HCT116 (cell line): Measurements from ENCODE around the gene GNG7. TPM values are rescaled to one million over a fixed set of nuclear protein-coding genes. Genes with fewer than 3 reads are reported as not detected.

Experiments used
- ATAC-seq: fragments of 200-7000 bp; cut with Tn5 transposase; 2 replicates; pipeline ENCODE4 v1.9.1; 2020; ENCODE audit warnings: mild to moderate bottlenecking, moderate library complexity
- BruUV-seq: library from RNA; stranded (reverse); fragments of 400-500 nt; replicated peaks from 2 replicates; lab custom pipeline; 2021; lab: Mats Ljungman, UMichigan
- CTCF ChIA-PET: fragments of 300-600 bp; sonication (Branson Sonifier 250); formaldehyde crosslinking; loops from one replicate; lab custom pipeline; 2021; ENCODE audit warnings: antibody characterized with exemption; lab: Charles Lee
- POLR2A ChIA-PET: fragments of 300-600, 350-600 bp; sonication (Branson Sonifier 250); formaldehyde crosslinking; loops from one replicate; lab custom pipeline; 2021; ENCODE audit warnings: antibody characterized with exemption; lab: Charles Lee
- RAD21 ChIA-PET, 2 experiments: fragments of 300-600 bp; sonication (Branson Sonifier 250); formaldehyde crosslinking; loops; one replicate each; lab custom pipeline; 2023; ENCODE audit warnings: low total read pairs in 2 of 2; ENCODE audit not compliant: uncharacterized antibody in 2 of 2, unreplicated experiment in 2 of 2, low non-redundant PET in 1 of 2; lab: Charles Lee
- DNase-seq: peaks from one replicate; pipeline ENCODE4 v3.0.0-alpha.2; 2010; ENCODE audit warnings: low read depth, low spot score
- H2AFZ ChIP-seq: fragments of 200-600 bp; shearing (Covaris generic), sonication (generic); 2 replicates; pipeline ENCODE4 v1.6.1; 2017; ENCODE audit warnings: low read depth, mixed run types, mixed read lengths, antibody characterized with exemption, low read length; ENCODE audit not compliant: poor library complexity, severe bottlenecking
- H3K27ac ChIP-seq: 2 replicates; pipeline ENCODE4 v1.5.1; 2012; ENCODE audit warnings: low read depth, low read length
- H3K27me3 ChIP-seq: fragments of 200-600 bp; sonication (generic); 2 replicates; pipeline ENCODE4 v1.6.1; 2016; ENCODE audit warnings: mixed run types, low read length, mixed read lengths; ENCODE audit not compliant: insufficient read depth
- H3K36me3 ChIP-seq, 2 experiments: fragments of 200-500 bp in 1 of 2; fragments of 200-600 bp in 1 of 2; sonication (Bioruptor generic) in 1 of 2; sonication (generic) in 1 of 2; 2 replicates each; pipeline versions ENCODE4 v1.5.1 to v1.6.1; 2014 to 2016; ENCODE audit warnings: low read length in 2 of 2, inconsistent platforms in 1 of 2, mixed read lengths in 1 of 2, mixed run types in 1 of 2; ENCODE audit not compliant: insufficient read depth in 2 of 2, control insufficient read depth in 1 of 2
- H3K4me1 ChIP-seq, 2 experiments: fragments of 200-600 bp in 1 of 2; sonication (generic) in 1 of 2; 2 replicates each; pipeline versions ENCODE4 v1.5.1 to v1.6.1; 2012 to 2017; ENCODE audit warnings: low read length in 2 of 2, inconsistent platforms in 1 of 2, mild to moderate bottlenecking in 1 of 2, mixed read lengths in 1 of 2, mixed run types in 1 of 2, moderate library complexity in 1 of 2; ENCODE audit not compliant: insufficient read depth in 2 of 2, control insufficient read depth in 1 of 2
- H3K4me2 ChIP-seq: fragments of 200-600 bp; sonication (generic); 2 replicates; pipeline ENCODE4 v1.6.1; 2017; ENCODE audit warnings: mixed run types, low read length, mixed read lengths
- H3K4me3 ChIP-seq, 2 experiments: fragments of 200-600 bp in 1 of 2; sonication (generic) in 1 of 2; replicated peaks in 1 of 2; 2 replicates each; pipeline ENCODE4 v1.5.1; 2011 to 2016; ENCODE audit warnings: low read length in 2 of 2, control low read depth in 1 of 2, low read depth in 1 of 2, mild to moderate bottlenecking in 1 of 2, mixed read lengths in 1 of 2, mixed run types in 1 of 2
- H3K79me2 ChIP-seq: fragments of 200-600 bp; sonication (generic); 2 replicates; pipeline ENCODE4 v1.6.1; 2017; ENCODE audit warnings: mild to moderate bottlenecking, mixed run types, low read length, moderate library complexity, mixed read lengths; ENCODE audit not compliant: insufficient read depth
- H3K9ac ChIP-seq: fragments of 200-600 bp; sonication (generic); 2 replicates; pipeline ENCODE4 v1.6.1; 2016; ENCODE audit warnings: low read length, mixed read lengths
- H3K9me2 ChIP-seq: fragments of 200-600 bp; sonication (generic), shearing (Covaris generic); 2 replicates; pipeline ENCODE4 v1.6.1; 2017; ENCODE audit warnings: mixed run types, mild to moderate bottlenecking, moderate library complexity; ENCODE audit not compliant: insufficient read depth
- H3K9me3 ChIP-seq, 2 experiments: fragments of 200-500 bp in 1 of 2; fragments of 200-600 bp in 1 of 2; sonication (Bioruptor generic) in 1 of 2; sonication (generic) in 1 of 2; 2 replicates each; pipeline ENCODE4 v1.6.1; 2014 to 2017; ENCODE audit warnings: low read length in 2 of 2, mixed read lengths in 2 of 2, inconsistent platforms in 1 of 2, low read depth in 1 of 2, mild to moderate bottlenecking in 1 of 2, mixed run types in 1 of 2, moderate library complexity in 1 of 2; ENCODE audit not compliant: control insufficient read depth in 1 of 2, insufficient read depth in 1 of 2
- H4K20me1 ChIP-seq: fragments of 200-600 bp; sonication (generic), shearing (Covaris generic); 2 replicates; pipeline ENCODE4 v1.6.1; 2017; ENCODE audit warnings: mixed run types, mild to moderate bottlenecking, moderate library complexity; ENCODE audit not compliant: insufficient read depth
- CBX3 ChIP-seq: IDR thresholded peaks from 2 replicates; pipeline ENCODE4 v1.6.1; 2012; ENCODE audit warnings: low read depth
- CEBPB ChIP-seq: IDR thresholded peaks from 2 replicates; pipeline ENCODE4 v1.6.1; 2012; ENCODE audit warnings: low read depth
- EZH2phosphoT487 ChIP-seq: fragments of 200-600 bp; IDR thresholded peaks from 2 replicates; pipeline ENCODE4 v1.6.1; 2018; ENCODE audit warnings: antibody characterized with exemption, borderline replicate concordance
- FOSL1 ChIP-seq: IDR thresholded peaks from 2 replicates; pipeline ENCODE4 v1.6.1; 2012; ENCODE audit warnings: low read depth
- JUND ChIP-seq: IDR thresholded peaks from 2 replicates; pipeline ENCODE4 v1.6.1; 2012
- RAD21 ChIP-seq: IDR thresholded peaks from 2 replicates; pipeline ENCODE4 v1.6.1; 2012; ENCODE audit warnings: low read depth, mild to moderate bottlenecking
- TCF7L2 ChIP-seq: IDR thresholded peaks from 2 replicates; pipeline ENCODE4 v1.7.0; 2011; ENCODE audit warnings: borderline replicate concordance, inconsistent platforms; ENCODE audit not compliant: insufficient read depth, insufficient read length; ENCODE audit errors: extremely low read depth
- YY1 ChIP-seq: IDR thresholded peaks from 2 replicates; pipeline ENCODE4 v1.6.1; 2011; ENCODE audit warnings: low read length, low read depth, moderate library complexity, mild to moderate bottlenecking; ENCODE audit not compliant: insufficient replicate concordance; ENCODE audit errors: extremely low read depth
- ZBTB33 ChIP-seq: IDR thresholded peaks from 2 replicates; pipeline ENCODE4 v1.6.1; 2011; ENCODE audit warnings: mild to moderate bottlenecking, low read length, moderate library complexity; ENCODE audit not compliant: insufficient replicate concordance; ENCODE audit errors: extremely low read depth
- ZFX ChIP-seq: fragments of 450-650 bp; IDR thresholded peaks from 2 replicates; pipeline ENCODE4 v1.6.1; 2017
- ZNF274 ChIP-seq: fragments of 200-500 bp; sonication (Bioruptor generic); IDR thresholded peaks from 2 replicates; pipeline ENCODE4 v1.6.1; 2014; ENCODE audit warnings: mild to moderate bottlenecking, low read depth, low read length, inconsistent platforms
- intact Hi-C: fragments of 100-400 bp; cut with micrococcal nuclease; formaldehyde crosslinking; loops from 2 replicates; pipeline ENCODE4 v1.10.0; 2022
- total RNA-seq: library from RNA; stranded (reverse); gene quantifications from one replicate; pipeline ENCODE4 v1.2.1, GENCODE V29; 2021; ENCODE audit not compliant: unreplicated experiment
- TF ChIP-seq, protein P1 (sequence below), 3 experiments: fragments of 200-600 bp in 1 of 3; sonication (generic) in 1 of 3; IDR thresholded peaks in 2 of 3; conservative IDR thresholded peaks in 1 of 3; 2 replicates each; pipeline ENCODE4 v1.5.1; 2012 to 2017; ENCODE audit warnings: low read depth in 2 of 3, low read length in 2 of 3, antibody characterized with exemption in 1 of 3, borderline replicate concordance in 1 of 3, control low read depth in 1 of 3, mild to moderate bottlenecking in 1 of 3, mixed read lengths in 1 of 3, mixed run types in 1 of 3, moderate library complexity in 1 of 3; ENCODE audit not compliant: insufficient read depth in 1 of 3
- TF ChIP-seq, protein P2 (sequence below): IDR thresholded peaks from 2 replicates; pipeline ENCODE4 v1.6.1; 2012

GNG7 gene
- total RNA-seq, 1 experiment from 2014 or later = 11.3 TPM

GRCh38 chr19:2561221-2561620 lies 141.3 kb downstream of the GNG7 start:
- TF ChIP-seq TCF7L2 (no peak), ZFX (no peak), CBX3 (no peak), YY1 (no peak), RAD21 (no peak), JUND (no peak), FOSL1 (no peak), ZBTB33 (no peak), ZNF274 (no peak), EZH2phosphoT487 (no peak), CEBPB (no peak)
- TF ChIP-seq, protein P1, sequence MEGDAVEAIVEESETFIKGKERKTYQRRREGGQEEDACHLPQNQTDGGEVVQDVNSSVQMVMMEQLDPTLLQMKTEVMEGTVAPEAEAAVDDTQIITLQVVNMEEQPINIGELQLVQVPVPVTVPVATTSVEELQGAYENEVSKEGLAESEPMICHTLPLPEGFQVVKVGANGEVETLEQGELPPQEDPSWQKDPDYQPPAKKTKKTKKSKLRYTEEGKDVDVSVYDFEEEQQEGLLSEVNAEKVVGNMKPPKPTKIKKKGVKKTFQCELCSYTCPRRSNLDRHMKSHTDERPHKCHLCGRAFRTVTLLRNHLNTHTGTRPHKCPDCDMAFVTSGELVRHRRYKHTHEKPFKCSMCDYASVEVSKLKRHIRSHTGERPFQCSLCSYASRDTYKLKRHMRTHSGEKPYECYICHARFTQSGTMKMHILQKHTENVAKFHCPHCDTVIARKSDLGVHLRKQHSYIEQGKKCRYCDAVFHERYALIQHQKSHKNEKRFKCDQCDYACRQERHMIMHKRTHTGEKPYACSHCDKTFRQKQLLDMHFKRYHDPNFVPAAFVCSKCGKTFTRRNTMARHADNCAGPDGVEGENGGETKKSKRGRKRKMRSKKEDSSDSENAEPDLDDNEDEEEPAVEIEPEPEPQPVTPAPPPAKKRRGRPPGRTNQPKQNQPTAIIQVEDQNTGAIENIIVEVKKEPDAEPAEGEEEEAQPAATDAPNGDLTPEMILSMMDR (IDR thresholded peaks at IDR 0.05 in 2 of 3, conservative IDR thresholded peaks at IDR 0.05 in 1 of 3; ENCODE audit: borderline replicate concordance in 1 of 3, insufficient read depth in 1 of 3, low read depth in 2 of 3, low read length in 2 of 3) = no peak
- TF ChIP-seq, protein P2, sequence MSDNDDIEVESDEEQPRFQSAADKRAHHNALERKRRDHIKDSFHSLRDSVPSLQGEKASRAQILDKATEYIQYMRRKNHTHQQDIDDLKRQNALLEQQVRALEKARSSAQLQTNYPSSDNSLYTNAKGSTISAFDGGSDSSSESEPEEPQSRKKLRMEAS = no peak
- H3K4me1 ChIP-seq = peaks cover 0 to 3% of the 10 kb centered on the region in 2 experiments; a peak in 2 of 4 replicates
- ATAC-seq (no peak), DNase-seq (no peak)
- no peaks in the 10 kb centered on the region for H3K36me3 ChIP-seq
- H3K9ac ChIP-seq = no peak overlapping the region
- RAD21 ChIA-PET = no interaction called here
- POLR2A ChIA-PET = no interaction called here
- no peak overlapping the region for H3K4me3 ChIP-seq
- no peaks in the 10 kb centered on the region for H3K27me3 ChIP-seq
- no peaks in the 10 kb centered on the region for H3K9me2 ChIP-seq
- no peak overlapping the region for H3K4me2 ChIP-seq
- H3K79me2 ChIP-seq = no peaks in the 10 kb centered on the region
- intact Hi-C loops = no loop called here
- H4K20me1 ChIP-seq = no peaks in the 10 kb centered on the region
- no peaks in the 10 kb centered on the region for H3K9me3 ChIP-seq
- H3K27ac ChIP-seq = no peak overlapping the region
- CTCF ChIA-PET = no interaction called here
- no peak overlapping the region for H2AFZ ChIP-seq
- BruUV-seq = no TSS peak
